HG02973 (cell line): ENCODE measurements around the gene ZNF625.

Experiments used
- ATAC-seq: cut with Tn5 transposase; IDR thresholded peaks from one replicate; pipeline ENCODE4 v1.9.1; 2021; ENCODE audit warnings: moderate library complexity; ENCODE audit not compliant: unreplicated experiment

Gene ZNF625

DNA sequence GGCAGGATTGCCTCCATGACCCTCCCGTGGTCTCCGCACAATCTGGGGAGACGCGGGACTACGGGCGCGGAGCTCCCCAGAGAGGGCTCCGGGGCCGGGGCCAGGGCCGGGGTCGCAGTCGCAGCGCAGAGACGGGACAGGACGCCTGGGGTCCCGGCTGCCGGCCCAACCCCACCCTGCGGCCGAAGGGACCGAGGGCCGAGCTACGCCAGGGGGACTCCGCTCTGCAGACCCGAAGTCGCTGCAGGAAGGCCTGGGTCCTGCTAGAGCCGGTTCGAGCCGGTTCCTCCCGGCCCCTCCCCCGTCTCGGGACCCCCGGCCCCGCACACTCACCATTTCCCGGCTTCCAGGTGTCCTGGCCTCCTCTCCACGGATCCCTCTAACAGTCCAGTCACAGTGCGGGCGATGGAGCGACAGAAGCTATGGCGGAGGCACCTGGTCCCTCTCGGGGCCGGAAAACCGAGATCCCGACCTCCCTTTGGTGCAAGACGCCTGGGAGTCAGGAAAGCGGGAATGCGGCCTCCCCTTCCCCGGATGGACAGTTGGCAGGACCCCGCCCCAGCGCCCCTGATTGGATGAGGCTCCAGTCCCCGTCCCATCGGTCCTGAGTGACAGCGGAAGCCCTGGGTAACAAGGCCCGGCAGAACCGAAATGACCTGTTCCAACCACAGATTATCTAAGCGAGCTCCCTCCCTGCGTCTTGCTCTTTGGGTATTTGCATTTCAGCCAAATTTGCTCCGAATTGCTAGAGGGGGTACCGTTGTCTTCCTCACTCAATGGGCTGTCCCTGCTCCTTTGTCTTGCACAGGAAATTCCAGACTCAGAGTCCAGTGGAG lies at the start of gene ZNF625:
TSS of gene ZNF625 (minus strand) at position 512 of the 836 bp plus-strand sequence. CDS start at position 336, 176 bp downstream.
- peak; percentile 70 for ATAC-seq

DNA sequence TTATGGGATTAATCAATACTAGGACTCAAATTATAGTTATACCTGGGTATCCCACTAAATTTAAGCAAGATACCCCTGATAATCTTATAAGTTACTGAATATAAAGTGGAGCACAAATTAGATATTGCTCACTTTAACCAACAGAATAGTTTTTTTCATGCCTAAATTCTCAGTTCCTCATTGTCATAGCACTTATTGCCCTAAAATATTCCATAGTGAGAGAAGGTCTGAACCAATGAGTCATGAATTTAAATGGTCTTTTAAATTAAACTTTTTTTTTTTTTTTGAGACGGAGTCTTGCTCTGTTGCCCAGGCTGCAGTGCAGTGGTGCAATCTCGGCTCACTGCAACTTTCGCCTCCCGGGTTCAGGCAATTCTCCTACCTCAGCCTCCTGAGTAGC lies 48.8 kb upstream of the ZNF625 start:
- no peak for ATAC-seq

DNA sequence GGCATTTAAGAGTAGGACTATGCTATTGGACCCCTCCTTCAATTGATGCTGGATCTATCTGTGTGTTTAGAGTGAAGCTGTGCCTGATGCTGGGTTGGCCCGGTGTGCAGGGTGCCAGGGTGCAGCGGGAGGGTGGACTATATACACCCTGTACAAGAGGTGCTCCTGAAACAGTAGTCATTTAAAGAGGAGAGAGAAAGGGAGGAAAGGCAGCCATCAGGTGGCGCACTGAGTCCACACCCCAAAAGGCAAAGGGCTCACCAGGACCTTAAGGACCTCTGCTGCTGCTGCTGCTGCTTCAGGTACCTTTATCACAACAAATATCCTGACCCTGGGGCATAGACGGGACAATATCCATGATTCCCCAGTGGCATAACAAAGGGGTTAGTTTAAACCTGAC lies 45.7 kb upstream of the ZNF625 start:
- no peak for ATAC-seq

DNA sequence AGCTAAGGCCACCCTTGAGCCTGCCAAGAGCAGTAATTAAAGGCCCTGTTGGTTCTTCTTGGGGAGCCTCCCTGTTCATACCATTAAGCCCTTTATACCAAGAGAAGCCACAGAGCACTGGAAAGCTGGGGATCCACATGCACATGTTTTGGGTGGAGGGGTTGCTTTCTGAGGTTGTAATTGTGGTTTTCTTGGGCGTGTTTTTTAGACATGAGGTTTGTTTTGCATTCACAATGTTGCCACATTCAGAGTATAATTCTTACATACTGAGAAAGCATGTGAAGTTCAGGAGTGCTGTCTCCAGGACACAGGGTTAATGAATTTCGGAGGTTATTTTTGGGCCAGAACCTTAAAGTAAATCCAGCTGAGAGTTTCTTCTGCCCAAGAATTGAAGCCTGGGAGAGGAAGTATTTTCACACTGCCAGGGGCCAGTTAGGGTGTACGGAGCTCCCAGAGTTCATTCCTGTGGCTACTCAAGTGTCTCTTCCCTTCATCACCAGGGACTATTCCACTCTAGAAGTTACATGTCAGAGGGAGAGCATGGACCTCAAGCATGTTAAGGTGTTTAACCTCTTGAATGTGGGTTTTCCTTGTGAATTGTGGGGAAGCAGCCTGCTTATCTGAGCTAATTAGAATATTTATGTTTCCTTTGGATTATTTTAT lies 43.4 kb upstream of the ZNF625 start:
- no peak for ATAC-seq

DNA sequence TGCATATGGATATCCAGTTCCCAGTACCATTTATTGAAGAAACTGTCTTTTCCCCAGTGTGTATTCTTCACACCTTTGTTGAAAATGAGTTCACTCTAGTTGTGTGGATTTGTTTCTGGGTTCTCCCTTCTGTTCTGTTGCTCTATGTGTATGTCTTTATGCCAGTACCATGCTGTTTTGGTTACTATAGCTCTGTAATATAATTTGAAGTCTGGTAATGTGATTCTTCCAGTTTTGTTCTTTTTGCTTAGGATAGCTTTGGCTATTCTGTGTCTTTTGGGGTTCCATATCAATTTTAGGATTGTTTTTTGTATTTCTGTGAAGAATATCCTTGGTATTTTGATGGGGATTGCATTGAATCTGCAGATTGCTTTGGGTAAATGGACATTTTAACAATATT lies 41.6 kb upstream of the ZNF625 start:
- no peak for ATAC-seq

DNA sequence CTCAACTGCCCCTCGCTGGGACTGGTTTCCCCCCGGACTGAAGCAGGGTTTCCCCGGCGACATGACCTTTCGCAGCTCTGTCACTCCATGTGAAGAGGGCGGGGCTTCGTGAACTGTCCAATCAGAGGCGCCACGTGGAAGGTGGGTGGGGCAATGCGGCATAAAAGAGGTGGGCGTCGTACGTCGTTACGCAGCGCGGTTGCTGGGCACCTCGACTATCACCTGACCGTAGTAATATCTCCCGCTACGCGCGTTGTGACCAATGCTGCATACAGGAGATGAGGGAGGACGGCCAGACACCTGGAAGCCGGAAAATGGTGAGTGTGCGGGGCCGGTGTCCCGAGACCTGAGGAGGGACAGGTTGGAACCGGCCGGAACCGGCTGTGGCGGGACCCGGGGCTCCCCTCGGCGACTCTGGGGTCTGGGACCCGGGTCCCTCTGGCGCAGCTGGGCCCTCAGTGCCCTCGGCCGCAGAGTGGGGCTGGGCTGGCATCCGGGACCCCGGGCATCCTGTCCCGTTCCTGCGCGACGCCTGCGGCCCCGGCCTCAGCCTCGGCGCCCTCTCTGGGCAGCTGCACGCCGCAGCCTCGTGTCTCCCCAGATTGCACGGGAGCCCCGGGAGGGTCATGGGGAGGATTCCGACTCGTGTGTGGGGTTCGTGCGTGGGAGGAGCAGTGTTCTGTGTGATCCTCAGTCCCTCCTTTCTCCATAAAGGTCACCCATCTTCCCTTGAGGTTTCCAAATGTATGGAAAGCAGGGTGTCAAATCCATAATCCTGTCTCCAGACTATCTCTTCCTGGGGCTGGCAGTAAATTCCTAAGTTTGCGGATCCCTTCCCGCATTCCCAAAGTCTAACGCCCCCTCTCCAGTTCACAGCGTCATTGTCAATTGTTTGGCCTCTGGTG lies 38.5 kb upstream of the ZNF625 start:
- no peak for ATAC-seq

DNA sequence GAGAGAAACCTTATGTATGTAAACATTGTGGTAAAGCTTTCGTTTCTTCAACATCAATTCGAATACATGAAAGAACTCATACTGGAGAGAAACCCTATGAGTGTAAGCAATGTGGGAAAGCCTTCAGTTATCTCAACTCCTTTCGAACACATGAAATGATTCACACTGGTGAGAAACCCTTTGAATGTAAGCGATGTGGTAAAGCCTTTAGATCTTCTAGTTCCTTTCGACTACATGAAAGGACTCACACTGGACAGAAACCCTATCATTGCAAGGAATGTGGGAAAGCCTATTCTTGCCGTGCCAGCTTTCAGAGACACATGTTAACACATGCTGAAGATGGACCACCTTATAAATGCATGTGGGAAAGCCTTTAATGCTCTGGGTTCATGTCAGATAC lies 31.1 kb upstream of the ZNF625 start:
- ATAC-seq: no peak

DNA sequence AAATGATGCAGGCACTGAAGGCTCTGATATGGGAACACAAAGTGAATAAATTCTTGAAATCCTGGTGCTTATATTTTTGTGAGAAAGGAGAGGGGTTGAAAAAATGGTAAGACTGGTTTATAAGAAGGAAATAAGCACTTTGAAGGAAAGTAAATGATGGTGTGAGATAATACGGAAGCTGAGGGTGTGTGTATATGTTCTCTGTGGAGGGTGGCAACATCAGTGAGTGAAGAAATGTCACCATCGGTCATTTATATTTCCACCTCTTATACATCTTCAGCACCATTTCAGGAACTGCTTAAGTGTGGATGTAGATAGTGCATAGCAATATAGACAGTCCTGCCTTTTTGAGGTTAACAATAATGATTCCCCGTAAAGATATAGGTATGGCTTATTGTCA lies 23.8 kb upstream of the ZNF625 start:
- ATAC-seq: no peak

DNA sequence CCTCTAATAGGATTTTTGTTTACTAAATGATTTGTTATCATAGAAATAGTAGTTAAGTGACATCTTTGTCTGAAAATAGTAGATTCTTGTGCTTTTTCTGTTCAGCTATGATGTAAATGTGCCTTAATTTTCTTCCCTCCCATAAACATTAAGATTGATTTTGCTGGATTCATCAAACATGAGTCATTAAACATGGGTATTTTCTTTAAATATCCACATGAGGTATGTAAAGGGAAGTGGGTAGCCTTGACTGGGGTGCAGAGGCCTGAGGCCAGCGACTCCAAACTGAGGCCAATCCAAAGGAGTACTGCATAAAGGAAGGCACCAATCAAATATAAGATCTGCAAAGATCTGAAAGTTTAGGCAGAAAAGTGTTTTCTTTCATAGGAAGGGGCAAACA lies 10.1 kb upstream of the ZNF625 start:
- ATAC-seq: no peak

DNA sequence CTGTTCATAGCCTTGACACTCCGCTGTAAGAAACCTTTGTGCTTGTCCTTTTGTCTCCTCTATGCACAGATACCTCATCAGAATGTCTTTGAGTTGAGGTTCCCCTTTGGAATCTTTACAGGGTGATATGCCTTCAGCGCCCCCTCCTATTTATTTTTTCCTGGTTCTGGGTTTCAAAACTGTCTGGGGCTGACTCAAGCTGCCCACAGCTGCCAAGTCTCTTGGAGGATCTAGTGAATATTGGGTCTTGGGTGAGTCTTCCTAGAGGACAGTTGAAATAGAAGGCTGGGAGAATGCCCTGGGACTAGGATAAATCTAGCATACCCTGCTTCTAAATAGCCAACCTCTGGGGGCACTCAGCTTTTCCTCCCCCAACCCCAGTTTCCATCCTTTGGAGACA lies 7.3 kb upstream of the ZNF625 start:
- no peak for ATAC-seq

DNA sequence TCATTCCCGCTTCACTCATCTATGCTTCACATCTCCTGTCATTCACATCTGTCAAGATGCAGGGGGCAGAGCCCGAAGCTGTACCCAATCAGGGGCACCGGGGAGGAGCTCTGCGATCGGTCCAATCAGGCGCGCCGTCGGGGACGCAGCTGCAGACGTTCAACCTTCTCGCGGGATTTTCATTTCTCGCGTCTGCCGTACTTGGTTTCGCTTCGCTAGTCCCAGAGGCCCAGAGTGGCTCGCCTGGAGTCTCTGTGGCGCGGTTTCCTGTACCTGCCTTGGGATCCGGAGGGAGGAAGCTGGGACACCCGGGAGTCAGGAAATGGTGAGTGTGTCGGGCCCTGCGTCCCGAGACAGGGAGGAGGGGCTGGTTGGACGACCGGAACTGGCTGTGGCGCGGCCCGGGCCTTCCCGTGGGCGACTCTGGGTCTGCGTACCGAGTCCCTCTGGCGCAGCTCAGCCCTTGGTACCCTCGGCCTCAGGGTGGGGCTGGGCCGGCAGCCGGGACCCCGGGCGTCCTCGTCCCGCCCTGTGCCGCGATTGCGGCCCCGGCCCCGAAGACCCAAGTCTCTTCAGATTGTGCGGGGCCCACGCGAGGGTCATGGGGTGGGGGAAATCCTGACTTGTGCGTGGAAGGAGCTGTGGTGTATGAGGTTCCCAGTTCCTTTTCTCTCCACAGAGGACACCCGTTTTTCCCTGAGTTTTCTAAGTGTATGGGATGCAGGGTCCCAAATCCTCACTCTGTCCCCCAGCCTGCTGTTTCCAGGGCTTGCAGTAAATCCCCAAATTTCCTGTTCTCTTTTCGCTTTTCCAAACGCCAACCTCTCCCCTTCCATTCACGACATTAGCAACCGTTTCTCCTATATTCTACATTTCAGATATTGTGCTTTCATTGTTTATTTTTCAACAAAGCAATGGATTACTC lies 6.6 kb upstream of the ZNF625 start, which contains the start of gene ZNF136:
TSS of gene ZNF136 (plus strand) at position 215 of the 925 bp plus-strand sequence. CDS start at position 323, 108 bp downstream.
- ATAC-seq: peak; percentile 85

DNA sequence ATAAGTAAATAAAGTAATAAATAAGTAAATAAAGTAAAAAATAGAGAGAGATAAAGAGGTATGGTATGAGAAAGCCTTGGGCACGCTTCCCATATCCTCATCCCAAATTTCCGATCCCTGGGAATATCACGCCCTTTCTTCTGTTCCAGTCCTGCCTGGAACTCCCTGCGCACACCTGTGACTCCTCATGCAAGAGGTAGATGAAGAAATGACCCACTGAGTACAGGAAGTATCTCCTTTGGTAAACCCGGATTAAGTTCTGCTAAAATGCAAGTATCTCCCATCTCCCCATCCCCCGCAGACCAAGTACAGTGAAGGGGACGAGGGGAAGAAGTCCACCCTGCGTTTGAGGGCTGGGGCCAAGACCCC lies 6.0 kb upstream of the ZNF625 start:
- ATAC-seq: no peak

DNA sequence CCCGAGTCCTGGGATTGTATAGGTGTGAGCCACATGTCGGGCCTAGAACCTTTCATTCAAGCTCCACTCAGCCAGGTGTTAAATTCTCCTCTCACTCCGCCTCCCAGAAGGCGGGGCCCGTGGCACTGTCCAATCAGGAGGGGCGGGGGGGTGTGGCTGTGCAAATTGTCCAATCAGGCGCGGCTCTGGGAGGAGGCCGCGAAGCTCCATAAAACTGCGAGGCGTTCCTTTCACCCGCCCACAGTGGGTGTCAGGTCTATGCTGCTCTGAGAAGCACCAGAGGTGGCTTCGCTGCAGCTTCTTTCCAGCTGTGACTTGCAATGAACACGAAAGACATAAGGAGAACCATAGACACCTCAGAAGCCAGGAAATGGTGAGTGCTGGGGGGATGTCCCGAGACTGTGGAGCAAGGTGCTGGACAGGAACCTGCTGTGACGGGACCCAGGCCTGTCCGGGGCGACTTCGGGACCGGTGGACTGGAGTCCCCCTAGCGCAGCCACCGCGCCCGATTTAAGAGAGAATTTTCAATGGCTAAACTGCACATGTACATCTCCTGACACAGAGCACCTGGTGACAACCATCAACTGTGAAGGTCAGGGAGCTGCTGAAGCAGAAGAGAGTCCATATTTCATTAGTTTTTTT lies 3.4 kb upstream of the ZNF625 start:
- ATAC-seq: no peak

DNA sequence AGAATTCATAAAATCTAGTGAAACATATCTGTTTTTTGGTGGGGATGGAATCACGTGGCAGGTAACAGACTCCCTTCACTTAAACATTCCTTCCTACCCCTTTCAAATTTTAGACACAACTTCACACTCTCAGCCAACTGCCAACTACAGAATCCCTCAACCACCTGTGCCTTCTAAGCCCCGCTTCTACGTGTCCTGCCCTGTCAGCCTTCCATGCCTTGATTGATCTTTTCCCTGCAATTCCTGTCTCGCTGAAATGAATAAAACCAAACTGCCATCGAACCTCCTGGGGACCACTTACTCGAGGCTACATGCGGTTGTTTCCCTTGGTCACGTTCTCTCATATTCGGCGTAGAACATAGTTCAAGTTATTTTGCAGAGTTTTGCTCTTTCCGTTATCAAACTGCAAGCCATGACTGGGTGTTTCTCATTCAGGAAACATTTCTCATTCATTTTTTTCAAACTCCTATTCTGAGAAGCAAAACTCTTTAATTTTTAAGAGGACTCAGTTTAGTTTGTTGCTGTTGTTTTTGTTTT lies 1.1 kb downstream of the ZNF625 start:
- no peak for ATAC-seq

DNA sequence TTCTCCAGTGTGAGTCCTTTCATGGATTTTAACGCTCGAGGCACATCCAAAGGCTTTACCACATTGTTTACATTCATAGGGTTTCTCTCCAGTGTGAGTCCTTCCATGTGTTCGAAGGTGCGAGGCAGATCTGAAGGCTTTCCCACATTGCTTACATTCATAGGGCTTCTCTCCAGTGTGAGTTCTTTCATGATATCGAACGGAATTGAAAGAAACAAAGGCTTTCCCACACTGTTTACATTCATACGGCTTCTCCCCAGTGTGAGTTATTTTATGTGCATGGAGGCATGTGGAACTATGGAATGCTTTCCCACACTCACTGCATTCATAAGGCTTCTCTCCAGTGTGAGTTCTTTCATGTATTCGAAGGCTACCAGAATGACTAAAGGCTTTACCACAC lies 11.2 kb downstream of the ZNF625 start:
- no peak for ATAC-seq

DNA sequence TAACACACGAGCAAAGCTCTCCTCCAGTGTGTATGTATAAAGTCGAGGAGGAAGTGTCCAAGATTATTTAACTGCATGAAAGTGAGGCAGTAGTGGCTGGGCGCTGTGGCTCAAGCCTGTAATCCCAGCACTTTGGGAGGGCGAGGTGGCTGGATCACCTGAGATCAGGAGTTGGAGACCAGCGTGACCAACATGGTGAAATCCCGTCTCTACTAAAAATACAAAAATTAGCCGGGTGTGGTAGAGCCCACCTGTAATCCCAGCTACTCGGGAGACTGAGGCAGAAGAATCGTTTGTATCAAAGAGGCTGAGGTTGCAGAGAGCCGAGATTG lies 15.2 kb downstream of the ZNF625 start:
- ATAC-seq: no peak

DNA sequence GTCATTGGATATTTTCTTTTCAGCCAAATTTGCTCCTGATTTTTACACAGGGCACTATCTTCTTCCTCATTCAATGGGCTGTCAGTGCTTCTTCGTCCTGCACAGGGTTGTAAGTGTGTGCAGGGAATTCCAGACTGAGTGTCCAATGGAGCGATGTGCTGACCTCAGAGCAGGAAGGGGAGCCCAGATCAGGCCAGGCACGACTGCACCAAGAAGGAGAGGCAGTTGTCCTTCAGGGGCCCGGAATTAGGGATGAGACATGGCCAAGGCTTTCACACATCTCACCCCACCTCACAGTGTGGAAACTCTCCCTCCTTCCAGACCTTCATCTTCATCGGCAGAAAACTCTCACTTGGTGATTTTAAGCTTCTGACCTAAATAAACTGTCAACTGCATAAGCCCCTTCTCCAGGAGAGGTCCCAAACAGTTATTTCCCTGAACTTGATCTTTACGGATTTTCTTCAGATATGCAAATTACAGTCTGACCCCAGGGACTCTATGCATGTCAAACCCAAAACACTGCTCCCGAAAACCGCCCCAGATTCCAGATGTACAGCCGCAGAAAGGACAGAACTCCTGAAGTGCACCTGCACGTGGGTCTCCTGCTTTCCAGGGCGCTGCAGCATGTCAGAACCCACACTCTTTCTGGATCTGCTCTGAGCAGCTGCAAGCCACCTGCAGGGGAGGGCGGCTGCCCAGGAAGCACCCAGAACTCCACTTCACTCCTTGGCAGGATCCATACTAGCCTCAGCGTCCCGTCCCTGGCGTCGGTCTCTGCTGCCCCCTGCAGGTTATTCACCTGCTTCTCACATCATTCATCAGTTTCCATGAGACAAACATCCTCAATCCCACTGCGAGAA lies 15.8 kb downstream of the ZNF625 start:
- ATAC-seq: peak; percentile 16

DNA sequence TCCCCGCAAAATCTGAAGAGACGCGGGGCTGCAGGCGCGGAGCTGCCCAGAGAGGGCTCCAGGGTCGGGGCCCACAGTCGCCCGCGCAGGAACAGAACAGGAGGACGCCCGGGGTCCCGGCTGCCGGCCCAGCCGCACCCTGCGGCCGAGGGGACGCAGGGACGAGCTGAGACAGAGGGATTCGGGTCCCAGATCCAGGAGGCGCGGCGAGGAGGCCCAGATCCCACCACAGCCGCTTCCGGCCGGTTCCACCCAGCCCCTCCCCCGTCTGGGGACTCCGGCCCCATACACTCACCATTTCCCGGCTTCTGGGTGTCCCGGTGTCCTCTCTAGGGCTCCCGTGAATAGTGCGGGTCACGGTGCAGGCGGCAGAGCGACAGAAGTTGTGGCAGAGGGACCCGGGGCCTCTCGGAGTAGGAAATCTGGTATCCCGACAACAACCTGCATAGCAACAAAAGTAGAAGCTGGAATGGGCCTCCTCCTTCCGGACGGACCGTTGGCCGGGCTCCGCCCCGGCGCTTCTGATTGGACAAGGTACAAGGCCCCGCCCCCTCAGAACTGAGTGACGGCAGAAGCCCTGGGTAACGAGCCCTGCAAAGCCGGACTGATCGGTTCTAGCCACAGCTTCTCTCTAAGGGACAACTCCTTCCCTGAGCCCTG lies 16.5 kb downstream of the ZNF625 start, which contains the start of gene ZNF20:
TSS of gene ZNF20 (minus strand) at position 466 of the 660 bp plus-strand sequence. CDS start at position 298, 168 bp downstream.
- peak; percentile 83 for ATAC-seq
